ENCODE data around the gene CCER1. TPM values are rescaled to one million over a fixed set of nuclear protein-coding genes. Genes with fewer than 3 reads are reported as not detected.

Gene CCER1
- total and polyA plus RNA-seq, 4 donors, result not detected

DNA sequence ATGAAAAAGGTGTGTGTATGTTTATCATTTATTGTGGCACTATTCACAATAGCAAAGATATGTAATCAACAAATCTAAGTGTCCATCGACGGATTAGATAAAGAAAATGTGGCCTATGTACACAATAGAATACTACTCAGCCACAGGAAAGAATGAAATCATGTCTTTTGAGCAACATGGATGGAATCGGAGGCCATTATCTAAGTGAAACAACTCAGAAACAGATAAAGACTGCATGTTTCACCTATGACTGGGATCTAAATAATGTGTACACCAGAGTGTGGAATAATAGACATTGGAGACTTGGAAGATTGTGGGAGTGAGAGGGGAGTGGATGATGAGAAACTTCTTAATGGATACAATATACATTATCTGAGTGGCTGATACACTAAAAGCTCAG lies 44.0 kb downstream of the CCER1 start:
- Histone ChIP-seq H3K9me3 (ENCODE audit: control insufficient read depth, insufficient read depth, low read length) (no peaks in the 10 kb centered on the region), H3K27ac (ENCODE audit: low read depth, low read length) (no peak overlapping the region), H3K4me1 (ENCODE audit: control insufficient read depth, insufficient read depth, low read length) (no peaks in the 10 kb centered on the region), H3K36me3 (ENCODE audit: control insufficient read depth, insufficient read depth, low read length) (no peaks in the 10 kb centered on the region), H3K27me3 (ENCODE audit: control insufficient read depth, insufficient read depth, low read length) (no peaks in the 10 kb centered on the region), H3K4me3 (ENCODE audit: low read depth, low read length) (no peak overlapping the region)
- WGBS (ENCODE audit: insufficient coverage), result no CpG with 5 or more reads among the region's 3 CpGs
- DNase-seq (ENCODE audit: low read depth in 4 of 6, low spot score in 6 of 6), result no peak

DNA sequence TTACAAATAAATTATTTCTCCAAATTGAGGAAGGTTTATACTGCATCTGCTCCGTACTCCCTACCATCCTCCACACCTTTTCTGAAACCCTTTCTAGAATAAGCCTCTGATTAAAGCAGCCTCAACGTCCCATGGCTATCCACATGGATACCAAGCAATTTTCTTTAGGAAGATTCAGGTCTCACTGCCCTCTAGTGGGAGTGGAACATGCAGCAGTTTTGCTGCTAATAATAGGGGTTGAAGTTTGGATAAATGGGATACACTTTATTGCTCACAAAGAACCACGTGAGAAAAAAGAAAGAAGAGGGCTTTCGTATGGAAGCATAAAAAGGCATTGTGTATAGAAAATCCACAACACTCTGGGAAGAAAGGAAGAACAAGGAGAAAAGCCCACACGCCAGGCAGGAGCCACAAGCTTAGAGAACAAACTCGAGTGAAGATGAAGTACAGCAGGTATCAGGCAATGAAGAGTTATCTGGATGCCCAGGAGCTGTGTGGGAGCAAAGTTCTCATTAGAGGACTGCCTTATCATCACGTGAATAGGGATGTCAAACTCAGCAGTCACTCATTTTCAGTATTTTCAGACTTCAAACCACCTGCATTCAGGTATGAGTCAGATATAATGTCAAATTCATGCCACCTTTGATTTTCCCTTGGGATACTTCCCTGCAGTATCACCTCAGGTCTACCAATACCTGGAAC lies 45.8 kb downstream of the CCER1 start:
- no peak overlapping the region for H3K27ac ChIP-seq (ENCODE audit: low read depth, low read length)
- 49% methylated on average over 5 of the region's 7 CpGs for WGBS (ENCODE audit: insufficient coverage)
- no peaks in the 10 kb centered on the region for H3K4me1 ChIP-seq (ENCODE audit: control insufficient read depth, insufficient read depth, low read length)
- no peaks in the 10 kb centered on the region for H3K9me3 ChIP-seq (ENCODE audit: control insufficient read depth, insufficient read depth, low read length)
- H3K36me3 ChIP-seq (ENCODE audit: control insufficient read depth, insufficient read depth, low read length), result no peaks in the 10 kb centered on the region
- no peak overlapping the region for H3K4me3 ChIP-seq (ENCODE audit: low read depth, low read length)
- DNase-seq (ENCODE audit: low read depth in 4 of 6, low spot score in 6 of 6), result peak in 3 of 6 donors; percentile 3 to 71 (median 41)
- H3K27me3 ChIP-seq (ENCODE audit: control insufficient read depth, insufficient read depth, low read length), result no peaks in the 10 kb centered on the region

DNA sequence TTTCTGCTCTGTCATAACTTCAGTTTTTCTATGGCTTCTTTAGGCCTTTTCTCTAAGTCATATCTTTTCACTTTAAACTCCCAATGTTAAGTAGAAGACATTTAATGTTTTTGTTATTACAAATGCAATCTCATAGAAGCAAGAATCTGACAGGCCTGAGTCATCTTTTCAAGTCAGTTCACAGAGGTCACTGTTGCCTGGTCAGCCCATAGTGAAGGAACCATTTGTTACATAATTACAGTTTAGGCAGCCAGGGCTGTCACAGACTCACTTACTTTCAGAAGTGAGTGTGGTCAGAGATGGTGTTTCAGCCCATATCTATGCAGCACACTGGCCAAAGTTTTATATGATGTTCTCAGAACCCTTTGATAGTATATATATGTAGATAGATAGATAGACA lies 46.5 kb downstream of the CCER1 start:
- no peaks in the 10 kb centered on the region for H3K4me1 ChIP-seq (ENCODE audit: control insufficient read depth, insufficient read depth, low read length)
- H3K36me3 ChIP-seq (ENCODE audit: control insufficient read depth, insufficient read depth, low read length), result no peaks in the 10 kb centered on the region
- H3K27me3 ChIP-seq (ENCODE audit: control insufficient read depth, insufficient read depth, low read length), result no peaks in the 10 kb centered on the region
- no peak overlapping the region for H3K27ac ChIP-seq (ENCODE audit: low read depth, low read length)
- H3K4me3 ChIP-seq (ENCODE audit: low read depth, low read length), result no peak overlapping the region
- no peak for DNase-seq (ENCODE audit: low read depth in 4 of 6, low spot score in 6 of 6)
- H3K9me3 ChIP-seq (ENCODE audit: control insufficient read depth, insufficient read depth, low read length), result no peaks in the 10 kb centered on the region

DNA sequence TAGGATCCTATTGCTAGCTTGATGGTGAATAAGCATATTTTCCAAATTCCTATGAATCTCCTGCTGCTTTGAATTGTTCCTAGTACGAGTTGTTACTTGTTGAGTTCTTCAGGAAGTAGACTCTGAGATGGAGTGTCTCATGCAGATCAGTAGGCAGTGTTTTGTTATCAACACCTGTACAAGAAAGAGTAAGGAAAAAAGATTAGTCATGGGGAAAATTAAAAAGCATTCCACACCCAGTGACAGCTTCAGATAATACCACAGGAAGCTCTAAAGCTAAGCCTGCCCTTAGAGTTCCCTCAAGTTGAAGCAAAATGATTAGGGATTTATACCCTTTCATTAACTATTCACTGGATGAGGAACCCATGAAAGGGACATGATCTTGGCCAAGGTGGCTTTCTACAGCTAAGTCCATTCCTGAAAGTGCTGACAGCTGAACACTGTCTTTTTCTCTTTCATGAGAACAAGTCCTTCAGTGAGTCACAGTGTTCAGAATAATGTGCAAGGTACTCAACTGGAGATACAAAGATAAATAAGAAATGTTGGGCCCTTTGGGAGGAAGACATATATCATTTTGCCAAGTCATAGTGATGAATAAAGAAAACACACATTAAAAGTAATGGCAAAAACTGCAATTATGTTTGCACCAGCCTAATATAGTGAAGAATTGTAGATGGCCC lies 49.1 kb downstream of the CCER1 start:
- H3K9me3 ChIP-seq (ENCODE audit: control insufficient read depth, insufficient read depth, low read length), result no peaks in the 10 kb centered on the region
- no peak overlapping the region for H3K4me3 ChIP-seq (ENCODE audit: low read depth, low read length)
- H3K27ac ChIP-seq (ENCODE audit: low read depth, low read length), result no peak overlapping the region
- no peaks in the 10 kb centered on the region for H3K27me3 ChIP-seq (ENCODE audit: control insufficient read depth, insufficient read depth, low read length)
- WGBS (ENCODE audit: insufficient coverage), result no CpG with 5 or more reads among the region's 1 CpG
- no peaks in the 10 kb centered on the region for H3K36me3 ChIP-seq (ENCODE audit: control insufficient read depth, insufficient read depth, low read length)
- DNase-seq (ENCODE audit: low read depth in 4 of 6, low spot score in 6 of 6), result no peak
- no peaks in the 10 kb centered on the region for H3K4me1 ChIP-seq (ENCODE audit: control insufficient read depth, insufficient read depth, low read length)

DNA sequence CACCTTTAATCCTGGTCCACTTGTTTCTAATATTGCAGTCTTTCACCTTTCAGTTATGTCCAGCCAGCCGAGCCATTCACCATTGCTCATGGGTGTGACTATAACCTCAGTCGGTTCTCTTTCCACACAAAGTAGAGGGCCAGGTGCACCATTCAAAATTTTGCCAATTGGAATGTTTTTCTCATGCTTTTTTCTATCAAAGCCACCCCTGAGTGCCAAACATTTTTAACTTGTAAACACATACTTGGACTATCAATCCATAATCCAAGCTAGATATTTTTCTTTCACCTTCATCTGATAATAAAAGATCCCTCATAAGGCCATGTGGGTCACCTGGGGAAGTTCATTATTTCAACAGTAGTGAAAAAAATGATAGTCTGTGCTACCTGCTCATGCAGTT lies 52.4 kb downstream of the CCER1 start:
- H3K9me3 ChIP-seq (ENCODE audit: control insufficient read depth, insufficient read depth, low read length), result no peaks in the 10 kb centered on the region
- no peak for DNase-seq (ENCODE audit: low read depth in 4 of 6, low spot score in 6 of 6)
- WGBS (ENCODE audit: insufficient coverage), result 100% methylated on average over 2 of the region's 2 CpGs
- H3K4me1 ChIP-seq (ENCODE audit: control insufficient read depth, insufficient read depth, low read length), result no peaks in the 10 kb centered on the region
- no peaks in the 10 kb centered on the region for H3K27me3 ChIP-seq (ENCODE audit: control insufficient read depth, insufficient read depth, low read length)
- H3K4me3 ChIP-seq (ENCODE audit: low read depth, low read length), result no peak overlapping the region
- H3K27ac ChIP-seq (ENCODE audit: low read depth, low read length), result no peak overlapping the region
- no peaks in the 10 kb centered on the region for H3K36me3 ChIP-seq (ENCODE audit: control insufficient read depth, insufficient read depth, low read length)

Other genes starting within 250 kb of the CCER1 start
- gene EPYC, start 49.8 kb upstream of the CCER1 start, total RNA-seq, result under 1 TPM in 1 of 2 donors, not detected in 1; 0.17 TPM
- gene EPYC, start 49.8 kb upstream of the CCER1 start, polyA plus RNA-seq (ENCODE audit: insufficient read length in 2 of 2), result not detected
- 1 to 10 TPM; 1.3 to 2.4 TPM for gene KERA, start 102.8 kb upstream of the CCER1 start, total RNA-seq
- under 1 TPM in 1 of 2 donors, not detected in 1; 0.08 TPM for gene KERA, start 102.8 kb upstream of the CCER1 start, polyA plus RNA-seq (ENCODE audit: insufficient read length in 2 of 2)
- gene LUM, start 156.3 kb upstream of the CCER1 start, total RNA-seq, result 100 to 1,000 TPM; 120 to 141 TPM
- gene LUM, start 156.3 kb upstream of the CCER1 start, polyA plus RNA-seq (ENCODE audit: insufficient read length in 2 of 2), result 10 to 100 TPM; 31.3 to 48.9 TPM
- gene DCN, start 227.6 kb upstream of the CCER1 start, total RNA-seq, result 1,000 to 10,000 TPM in 1 of 2 donors, 100 to 1,000 TPM in 1; 643 to 1,076 TPM
- 100 to 1,000 TPM; 150 to 296 TPM for gene DCN, start 227.6 kb upstream of the CCER1 start, polyA plus RNA-seq (ENCODE audit: insufficient read length in 2 of 2)